OCI-LY3 (cell line): ENCODE measurements around the gene ELFN1.

ENCODE experiments used
- H2AFZ ChIP-seq: fragments of 200-600, 300-600 bp; shearing (Covaris generic); 2 replicates; pipeline ENCODE4 v1.6.0; 2014; ENCODE audit warnings: antibody characterized with exemption, low read depth, low read length
- H3K27ac ChIP-seq: fragments of 200-600, 300-600 bp; sonication (generic); 2 replicates; pipeline ENCODE4 v1.5.1; 2014; ENCODE audit warnings: mild to moderate bottlenecking, low read length, moderate library complexity, mixed read lengths
- H3K27me3 ChIP-seq: fragments of 200-600, 300-600 bp; sonication (generic); 2 replicates; pipeline ENCODE4 v1.6.1; 2014; ENCODE audit warnings: low read depth, low read length, mixed read lengths
- H3K36me3 ChIP-seq: fragments of 200-600, 300-600 bp; sonication (generic); replicated peaks from 2 replicates; pipeline ENCODE3; 2014; ENCODE audit warnings: low read depth, low read length, mixed read lengths
- H3K4me1 ChIP-seq: fragments of 300-600, 200-600 bp; sonication (generic); 2 replicates; pipeline ENCODE4 v1.6.1; 2014; ENCODE audit warnings: low read length, mixed read lengths
- H3K4me2 ChIP-seq: fragments of 200-600, 300-600 bp; sonication (generic); 2 replicates; pipeline ENCODE4 v1.6.1; 2014; ENCODE audit warnings: low read length, mixed read lengths
- H3K4me3 ChIP-seq: fragments of 300-600, 200-600 bp; sonication (generic); 2 replicates; pipeline ENCODE4 v1.5.1; 2014; ENCODE audit warnings: antibody characterized with exemption, mild to moderate bottlenecking, low read length, moderate library complexity
- H3K79me2 ChIP-seq: fragments of 300-600, 200-600 bp; shearing (Covaris generic); 2 replicates; pipeline ENCODE4 v1.6.1; 2014; ENCODE audit warnings: mild to moderate bottlenecking, low read length, mixed read lengths
- H3K9ac ChIP-seq: fragments of 300-600, 200-600 bp; shearing (Covaris generic); 2 replicates; pipeline ENCODE4 v1.6.0; 2014; ENCODE audit warnings: mild to moderate bottlenecking, low read length, moderate library complexity
- H3K9me3 ChIP-seq: fragments of 200-600, 300-600 bp; shearing (Covaris generic); 2 replicates; pipeline ENCODE4 v1.6.1; 2014; ENCODE audit warnings: low read length, mixed read lengths; ENCODE audit not compliant: insufficient read depth
- H4K20me1 ChIP-seq: fragments of 200-600, 300-600 bp; sonication (generic); 2 replicates; pipeline ENCODE4 v1.6.1; 2016; ENCODE audit warnings: low read length, mixed read lengths; ENCODE audit not compliant: insufficient read depth
- CTCF ChIP-seq: fragments of 200-600, 300-600 bp; sonication (generic); IDR thresholded peaks from 2 replicates; pipeline ENCODE4 v1.5.1; 2014; ENCODE audit warnings: antibody characterized with exemption, low read length, low read depth
- EZH2phosphoT487 ChIP-seq: fragments of 200-600 bp; shearing (Covaris generic); IDR thresholded peaks from 2 replicates; pipeline ENCODE4 v1.6.1; 2018; ENCODE audit warnings: antibody characterized with exemption, mixed run types, low read depth

Gene ELFN1

GRCh38 chr7:1662101-1662500 lies 8.0 kb upstream of the ELFN1 start:
- TF ChIP-seq CTCF: no peak
- no peak for TF ChIP-seq EZH2phosphoT487
- H3K27me3 ChIP-seq: no peaks in the 10 kb centered on the region
- no peak overlapping the region for H3K4me2 ChIP-seq
- H3K4me3 ChIP-seq: no peak overlapping the region
- no peaks in the 10 kb centered on the region for H3K4me1 ChIP-seq
- H4K20me1 ChIP-seq: no peaks in the 10 kb centered on the region
- no peaks in the 10 kb centered on the region for H3K36me3 ChIP-seq
- no peak overlapping the region for H3K27ac ChIP-seq
- H3K9me3 ChIP-seq: no peaks in the 10 kb centered on the region
- H3K79me2 ChIP-seq: no peaks in the 10 kb centered on the region
- H2AFZ ChIP-seq: no peak overlapping the region
- H3K9ac ChIP-seq: no peak overlapping the region

GRCh38 chr7:1662767-1663166 lies 7.3 kb upstream of the ELFN1 start:
- TF ChIP-seq EZH2phosphoT487 (no peak), CTCF (no peak)
- no peak overlapping the region for H2AFZ ChIP-seq
- H3K4me2 ChIP-seq: no peak overlapping the region
- no peaks in the 10 kb centered on the region for H3K27me3 ChIP-seq
- H3K79me2 ChIP-seq: no peaks in the 10 kb centered on the region
- H3K9me3 ChIP-seq: no peaks in the 10 kb centered on the region
- no peaks in the 10 kb centered on the region for H3K36me3 ChIP-seq
- no peaks in the 10 kb centered on the region for H4K20me1 ChIP-seq
- H3K4me1 ChIP-seq: no peaks in the 10 kb centered on the region
- H3K4me3 ChIP-seq: no peak overlapping the region
- no peak overlapping the region for H3K27ac ChIP-seq
- no peak overlapping the region for H3K9ac ChIP-seq

- no peak overlapping the region for H2AFZ ChIP-seq
- H3K27ac ChIP-seq: no peak overlapping the region
- no peak overlapping the region for H3K9ac ChIP-seq
- no peaks in the 10 kb centered on the region for H3K79me2 ChIP-seq
- no peak overlapping the region for H3K4me3 ChIP-seq
- H3K4me1 ChIP-seq: no peaks in the 10 kb centered on the region
- no peak overlapping the region for H3K4me2 ChIP-seq
- H3K27me3 ChIP-seq: no peaks in the 10 kb centered on the region
- H3K36me3 ChIP-seq: no peaks in the 10 kb centered on the region
- TF ChIP-seq EZH2phosphoT487 (no peak), CTCF (no peak)
- H4K20me1 ChIP-seq: no peaks in the 10 kb centered on the region
- no peaks in the 10 kb centered on the region for H3K9me3 ChIP-seq
These were observed 6.9 kb upstream of the ELFN1 start for GRCh38 chr7:1663223-1663622.

- Histone ChIP-seq H3K27me3 (no peaks in the 10 kb centered on the region), H4K20me1 (no peaks in the 10 kb centered on the region), H3K9ac (no peak overlapping the region), H3K27ac (no peak overlapping the region), H3K9me3 (no peaks in the 10 kb centered on the region), H3K4me1 (no peaks in the 10 kb centered on the region), H3K4me3 (no peak overlapping the region), H3K36me3 (no peaks in the 10 kb centered on the region), H2AFZ (no peak overlapping the region), H3K4me2 (no peak overlapping the region), H3K79me2 (no peaks in the 10 kb centered on the region)
- TF ChIP-seq EZH2phosphoT487 (no peak), CTCF (no peak)
These were observed 6.0 kb upstream of the ELFN1 start for GRCh38 chr7:1663857-1664651.
